WERI-Rb-1 (cell line): ENCODE measurements around the gene LSM4.
"Not testable (repeated sequence)": the region's sequence is repeated elsewhere in the genome, so short reads cannot be mapped to it uniquely, and the experiment has no call there.

Experiments
- DNase-seq: peaks from one replicate; pipeline ENCODE4 v3.0.0-alpha.2; 2020
- H3K27ac ChIP-seq: fragments of 250-450 bp; sonication (Bioruptor Pico); 2 replicates; pipeline ENCODE4 v1.5.1; 2020; ENCODE audit warnings: mild to moderate bottlenecking, moderate library complexity
- H3K27me3 ChIP-seq: fragments of 250-450 bp; sonication (Bioruptor Pico); 2 replicates; pipeline ENCODE4 v1.5.1; 2021; ENCODE audit warnings: mild to moderate bottlenecking, low read depth, moderate library complexity; ENCODE audit not compliant: insufficient read depth, severe bottlenecking
- H3K36me3 ChIP-seq: fragments of 250-450 bp; sonication (Bioruptor Pico); 2 replicates; pipeline ENCODE4 v1.5.1; 2020; ENCODE audit warnings: mild to moderate bottlenecking, moderate library complexity
- H3K4me3 ChIP-seq: 2 replicates; pipeline ENCODE4 v1.5.1; 2011; ENCODE audit warnings: low read depth, mild to moderate bottlenecking, control low read depth, low read length
- H3K9me3 ChIP-seq: fragments of 250-450 bp; sonication (Bioruptor Pico); 2 replicates; pipeline ENCODE4 v1.5.1; 2021; ENCODE audit warnings: mild to moderate bottlenecking, moderate library complexity; ENCODE audit not compliant: severe bottlenecking
- CTCF ChIP-seq: IDR thresholded peaks from 2 replicates; pipeline ENCODE4 v1.5.1; 2011; ENCODE audit warnings: low read depth, mild to moderate bottlenecking, control low read depth, inconsistent platforms, low read length

Gene LSM4

GRCh38 chr19:18362934-18363542, 40.2 kb upstream of the LSM4 start:
- DNase-seq: no peak
- H3K4me3 ChIP-seq: no peak overlapping the region
- H3K27me3 ChIP-seq: no peaks in the 10 kb centered on the region
- no peaks in the 10 kb centered on the region for H3K9me3 ChIP-seq
- H3K36me3 ChIP-seq: peaks cover 18% of the 10 kb centered on the region
- no peak for TF ChIP-seq CTCF
- H3K27ac ChIP-seq: no peak overlapping the region

- Histone ChIP-seq H3K9me3 (no peaks in the 10 kb centered on the region), H3K4me3 (no peak overlapping the region), H3K27me3 (no peaks in the 10 kb centered on the region), H3K27ac (no peak overlapping the region), H3K36me3 (peaks cover 30% of the 10 kb centered on the region)
- DNase-seq: no peak
- TF ChIP-seq CTCF: no peak
Observed at GRCh38 chr19:18361646-18362045, 38.8 kb upstream of the LSM4 start.

- TF ChIP-seq CTCF: no peak
- Histone ChIP-seq H3K27me3 (no peaks in the 10 kb centered on the region), H3K27ac (no peak overlapping the region), H3K9me3 (no peaks in the 10 kb centered on the region), H3K36me3 (peaks cover 24% of the 10 kb centered on the region), H3K4me3 (no peak overlapping the region)
- no peak for DNase-seq
Observed at GRCh38 chr19:18357041-18357440, 34.2 kb upstream of the LSM4 start.

- H3K9me3 ChIP-seq, H3K27me3 ChIP-seq, H3K4me3 ChIP-seq, H3K27ac ChIP-seq, DNase-seq: not testable (repeated sequence)
- H3K36me3 ChIP-seq: peaks cover 24% of the 10 kb centered on the region
Observed at GRCh38 chr19:18354743-18355142, 31.9 kb upstream of the LSM4 start.

GRCh38 chr19:18353378-18354005, 30.6 kb upstream of the LSM4 start:
- peaks cover 25% of the 10 kb centered on the region for H3K36me3 ChIP-seq
- no peak for TF ChIP-seq CTCF
- DNase-seq: no peak
- H3K9me3 ChIP-seq: no peaks in the 10 kb centered on the region
- H3K27ac ChIP-seq: no peak overlapping the region
- no peak overlapping the region for H3K4me3 ChIP-seq
- H3K27me3 ChIP-seq: no peaks in the 10 kb centered on the region

GRCh38 chr19:18351544-18351943, 28.7 kb upstream of the LSM4 start:
- no peak for DNase-seq

More at GRCh38 chr19:18351544-18351943, 28.7 kb upstream of the LSM4 start:
- H3K4me3 ChIP-seq: no peak overlapping the region
- peaks cover 12% of the 10 kb centered on the region for H3K36me3 ChIP-seq
- H3K27me3 ChIP-seq: no peaks in the 10 kb centered on the region
- H3K27ac ChIP-seq: no peak overlapping the region
- no peak for TF ChIP-seq CTCF
- no peaks in the 10 kb centered on the region for H3K9me3 ChIP-seq
